CD4-positive, alpha-beta T cell treated with Interleukin-2 at 100 ng/mL for 4 hours (primary cell): ENCODE data around the gene ANO6.
"Not testable (repeated sequence)": the region's sequence is repeated elsewhere in the genome, so short reads cannot be mapped to it uniquely, and the experiment has no call there.

Experiments
- DNase-seq: peaks from one replicate; pipeline ENCODE4 v3.0.0-alpha.2; 2020; ENCODE audit warnings: low spot score

The ANO6 gene

GRCh38 chr12:45350861-45351260 lies 135.0 kb downstream of the ANO6 start:
- no peak for DNase-seq

GRCh38 chr12:45351921-45352670 lies 136.2 kb downstream of the ANO6 start:
- DNase-seq = no peak

GRCh38 chr12:45353944-45354343 lies 138.0 kb downstream of the ANO6 start:
- no peak for DNase-seq

GRCh38 chr12:45354399-45354798 lies 138.5 kb downstream of the ANO6 start:
- no peak for DNase-seq

GRCh38 chr12:45355730-45356129 lies 139.8 kb downstream of the ANO6 start:
- no peak for DNase-seq

- DNase-seq = no peak
Observed at GRCh38 chr12:45356822-45357538, 141.1 kb downstream of the ANO6 start.

- no peak for DNase-seq
Observed at GRCh38 chr12:45357539-45358417, 141.9 kb downstream of the ANO6 start.

GRCh38 chr12:45362291-45362690 lies 146.4 kb downstream of the ANO6 start:
- no peak for DNase-seq

GRCh38 chr12:45363903-45364302 lies 148.0 kb downstream of the ANO6 start:
- DNase-seq = no peak

GRCh38 chr12:45368841-45369489 lies 153.1 kb downstream of the ANO6 start:
- no peak for DNase-seq

GRCh38 chr12:45377815-45378214 lies 161.9 kb downstream of the ANO6 start:
- DNase-seq = no peak

- no peak for DNase-seq
Observed at GRCh38 chr12:45379261-45379660, 163.4 kb downstream of the ANO6 start.

- no peak for DNase-seq
Observed at GRCh38 chr12:45381351-45381750, 165.5 kb downstream of the ANO6 start.

GRCh38 chr12:45388545-45388944 lies 172.7 kb downstream of the ANO6 start:
- no peak for DNase-seq

GRCh38 chr12:45389426-45389825 lies 173.5 kb downstream of the ANO6 start:
- DNase-seq = no peak

GRCh38 chr12:45397499-45397898 lies 181.6 kb downstream of the ANO6 start:
- not testable (repeated sequence) for DNase-seq

GRCh38 chr12:45398552-45398951 lies 182.7 kb downstream of the ANO6 start:
- DNase-seq = no peak

- DNase-seq = no peak
Observed at GRCh38 chr12:45400991-45401390, 185.1 kb downstream of the ANO6 start.

GRCh38 chr12:45402288-45402687 lies 186.4 kb downstream of the ANO6 start:
- DNase-seq = no peak

GRCh38 chr12:45406988-45407850 lies 191.3 kb downstream of the ANO6 start:
- DNase-seq = no peak
